Activated T-helper 1 cell treated with anti-CD3 and anti-CD28 coated beads, Interleukin-12 subunit alpha, Interleukin-12 subunit beta, Interleukin-2, Interleukin-4 antibody, amounts not matched to agents 30 ng/mL and 10 ng/mL and 1 ng/mL, durations not matched to agents 14 hours and 24 hours and 36 hours (primary cell): ENCODE results near the gene SETMAR. TPM values are rescaled to one million over a fixed set of nuclear protein-coding genes. Genes with fewer than 3 reads are reported as not detected.
A peak's percentile ranks its signal among the peaks of the same experiment; 100 is the strongest.

ENCODE experiments used
- DNase-seq: peaks from one replicate; pipeline ENCODE4 v3.0.0; 2021; ENCODE audit warnings: low spot score
- H3K27ac Mint-ChIP-seq: one replicate; pipeline ENCODE4 v1.8.0; 2021; ENCODE audit warnings: mild to moderate bottlenecking, mixed read lengths
- H3K27me3 Mint-ChIP-seq: one replicate; pipeline ENCODE4 v1.8.0; 2022; ENCODE audit warnings: mild to moderate bottlenecking, moderate library complexity, mixed read lengths; ENCODE audit not compliant: insufficient read depth
- H3K36me3 Mint-ChIP-seq: one replicate; pipeline ENCODE4 v1.8.0; 2021; ENCODE audit warnings: low read depth, mixed read lengths
- H3K4me1 Mint-ChIP-seq: one replicate; pipeline ENCODE4 v1.8.0; 2021; ENCODE audit warnings: low read depth, mixed read lengths
- H3K4me3 Mint-ChIP-seq: one replicate; pipeline ENCODE4 v1.8.0; 2021; ENCODE audit warnings: mild to moderate bottlenecking, moderate library complexity, mixed read lengths
- H3K9me3 Mint-ChIP-seq: one replicate; pipeline ENCODE4 v1.8.0; 2021; ENCODE audit warnings: mixed read lengths
- intact Hi-C: fragments of 100-400 bp; cut with micrococcal nuclease; formaldehyde crosslinking; loops from one replicate; pipeline ENCODE4 v1.15.1; 2024
- total RNA-seq: library from RNA; stranded (reverse); gene quantifications from 2 replicates; pipeline ENCODE4 v1.2.3, GENCODE V29; 2022

Gene SETMAR
- total RNA-seq, 1 donor from 2014 or later = 18.7 TPM

DNA sequence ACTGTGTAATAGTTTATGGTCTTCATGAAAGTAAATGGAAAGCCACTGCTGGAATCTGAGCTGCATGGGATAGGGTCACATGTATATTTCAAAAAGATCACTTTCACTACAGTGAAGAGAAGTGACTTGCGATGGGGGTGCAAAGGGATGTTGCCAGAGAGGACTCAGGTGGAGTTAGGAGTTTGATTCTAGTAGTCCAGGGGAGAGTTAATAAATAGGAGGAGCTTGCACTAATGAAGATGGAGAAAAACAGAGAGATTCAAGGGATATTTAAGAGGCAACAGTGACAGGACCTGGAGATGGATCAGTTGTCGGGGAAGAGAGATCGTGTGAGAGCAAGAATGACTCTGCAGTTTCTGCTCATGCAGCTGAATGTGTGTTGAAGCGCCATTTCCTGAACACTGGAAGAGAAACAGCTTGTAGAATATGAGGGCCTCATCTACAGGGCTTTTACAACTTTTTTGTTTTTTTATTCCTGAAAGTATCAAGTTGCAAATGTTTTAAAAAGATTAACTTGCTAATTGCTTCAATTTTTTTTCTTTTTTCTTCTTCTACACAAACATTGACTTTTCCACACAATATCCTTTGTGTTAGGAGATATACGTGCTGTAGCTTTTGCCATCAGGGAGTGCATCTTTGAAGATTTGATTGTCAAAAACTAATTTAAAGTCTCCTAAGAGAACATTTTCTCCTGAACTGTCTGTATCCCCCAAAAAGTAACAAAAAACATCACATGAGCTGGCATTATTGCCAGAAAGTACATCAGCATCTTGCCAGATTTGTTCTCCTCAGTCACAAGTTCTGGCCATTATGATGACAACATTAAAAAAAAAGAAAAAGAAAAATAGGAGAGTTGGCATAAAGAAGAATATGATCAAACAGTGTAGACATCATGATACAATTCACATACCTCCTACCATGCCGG, 37.5 kb downstream of the SETMAR start:
- no peak overlapping the region for H3K4me3 Mint-ChIP-seq
- DNase-seq = no peak
- no peak overlapping the region for H3K27ac Mint-ChIP-seq
- peaks cover 2% of the 10 kb centered on the region for H3K27me3 Mint-ChIP-seq
- peaks cover 7% of the 10 kb centered on the region for H3K4me1 Mint-ChIP-seq
- no peaks in the 10 kb centered on the region for H3K9me3 Mint-ChIP-seq
- intact Hi-C loops = no loop called here
- no peaks in the 10 kb centered on the region for H3K36me3 Mint-ChIP-seq

DNA sequence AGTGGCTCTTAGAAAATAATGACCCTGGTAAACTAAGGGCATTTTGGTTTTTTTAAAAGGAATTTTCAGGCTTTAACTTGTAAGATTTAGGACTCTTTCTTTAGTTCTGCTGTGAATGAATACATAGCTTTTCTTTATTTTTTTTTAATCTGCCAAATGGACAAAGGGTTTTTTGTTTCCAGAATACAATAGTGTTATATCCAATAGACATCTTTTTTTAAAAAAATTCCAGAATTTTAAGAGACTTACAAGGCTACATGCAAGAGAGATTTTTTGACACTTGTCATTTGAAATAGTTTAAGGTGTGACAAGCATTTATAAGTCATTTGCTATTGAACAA, 38.1 kb downstream of the SETMAR start:
- Mint-ChIP-seq H3K27me3 (peaks cover 2% of the 10 kb centered on the region), H3K4me1 (peaks cover 7% of the 10 kb centered on the region), H3K4me3 (no peak overlapping the region), H3K27ac (no peak overlapping the region), H3K9me3 (no peaks in the 10 kb centered on the region), H3K36me3 (no peaks in the 10 kb centered on the region)
- no peak for DNase-seq
- intact Hi-C loops = no loop called here

DNA sequence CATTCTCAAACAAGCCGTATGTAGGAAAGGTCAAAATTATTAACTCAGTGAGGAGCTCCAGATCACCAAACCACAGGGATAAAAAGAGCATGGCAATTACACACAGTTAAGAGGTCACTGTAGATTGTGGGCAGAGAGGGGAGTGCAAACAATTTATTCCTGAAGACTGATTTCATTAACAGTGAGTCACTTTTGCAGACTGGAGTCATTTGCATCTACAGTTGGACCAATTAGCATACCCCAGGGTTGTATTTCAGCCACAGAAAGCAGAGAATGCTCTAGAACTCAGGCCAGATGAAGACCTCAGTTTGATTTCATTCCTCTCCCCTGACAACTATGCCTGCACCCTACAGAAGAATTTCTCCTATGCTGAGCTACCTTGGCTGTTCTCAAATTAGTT, 40.1 kb downstream of the SETMAR start:
- no peaks in the 10 kb centered on the region for H3K9me3 Mint-ChIP-seq
- peaks cover 7% of the 10 kb centered on the region for H3K4me1 Mint-ChIP-seq
- H3K27me3 Mint-ChIP-seq = peaks cover 4% of the 10 kb centered on the region
- intact Hi-C loops = no loop called here
- H3K36me3 Mint-ChIP-seq = no peaks in the 10 kb centered on the region
- no peak for DNase-seq
- H3K27ac Mint-ChIP-seq = no peak overlapping the region
- no peak overlapping the region for H3K4me3 Mint-ChIP-seq

DNA sequence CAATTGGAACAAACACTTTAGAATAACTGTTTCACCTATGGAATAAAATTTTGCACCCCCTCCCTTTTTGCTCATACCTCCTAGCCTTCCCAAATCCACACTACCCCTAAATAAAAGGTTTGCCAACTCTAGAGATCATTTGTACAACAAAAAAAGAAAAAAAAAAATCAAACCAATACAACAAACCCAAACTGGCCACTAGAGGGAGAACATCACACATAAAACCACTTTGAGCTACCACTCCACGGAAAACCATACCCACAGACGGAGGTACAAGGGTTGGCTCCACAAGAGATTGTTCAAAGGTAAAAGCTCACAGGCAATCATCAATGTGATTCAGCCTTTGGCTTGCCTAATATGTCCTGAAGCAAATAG, 47.6 kb downstream of the SETMAR start:
- DNase-seq = peak; percentile 37
- intact Hi-C loops = loop anchor here (1.0 to 5.0 kb wide), 12 partner anchors 37 to 707 kb away; partner anchors contain the start of genes ITPR1, SETMAR and SUMF1
- Mint-ChIP-seq H3K27me3 (peaks cover 4% of the 10 kb centered on the region), H3K27ac (peak overlapping the region; percentile 31), H3K9me3 (no peaks in the 10 kb centered on the region), H3K4me3 (peak overlapping the region; percentile 9), H3K4me1 (peaks cover 20% of the 10 kb centered on the region), H3K36me3 (no peaks in the 10 kb centered on the region)

DNA sequence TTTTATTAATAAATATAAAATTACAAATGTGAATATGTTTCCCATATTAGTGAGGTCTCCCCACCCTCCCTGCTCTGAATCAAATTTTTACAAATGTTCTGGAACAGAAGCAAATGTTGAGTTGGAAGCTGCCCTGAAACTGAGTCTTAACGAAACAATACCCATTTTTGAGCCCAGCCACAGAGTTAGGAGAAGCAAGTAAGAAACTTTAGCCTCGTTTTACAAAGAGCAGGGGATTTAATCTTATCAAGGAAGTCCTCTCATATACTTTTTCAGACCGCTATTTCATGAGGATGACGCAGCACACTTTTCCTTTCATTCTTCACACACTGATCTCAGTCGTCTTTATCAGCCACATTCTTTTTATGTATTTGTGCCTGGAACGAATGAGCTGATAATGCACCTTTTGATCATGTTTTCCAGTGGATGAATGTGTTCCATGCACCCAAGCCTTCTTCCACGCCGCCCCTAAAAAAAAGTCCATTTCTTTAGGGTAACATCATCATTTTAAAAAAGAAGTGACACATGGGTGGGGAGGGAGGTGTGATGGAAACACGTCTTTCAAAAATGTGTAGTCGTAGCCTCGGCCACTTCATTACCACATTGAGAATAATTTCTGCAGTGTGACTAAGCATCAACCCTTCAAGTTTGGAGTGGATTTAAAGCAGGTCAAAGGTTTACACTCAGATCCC, 48.1 kb downstream of the SETMAR start:
- Mint-ChIP-seq H3K4me3 (peak overlapping the region; percentile 64), H3K4me1 (peaks cover 20% of the 10 kb centered on the region), H3K27ac (peak overlapping the region; percentile 85), H3K27me3 (peaks cover 4% of the 10 kb centered on the region), H3K36me3 (no peaks in the 10 kb centered on the region), H3K9me3 (no peaks in the 10 kb centered on the region)
- intact Hi-C loops = loop anchor here (1.0 to 5.0 kb wide), 11 partner anchors 36 to 706 kb away; partner anchors contain the start of genes ITPR1, SETMAR and SUMF1
- DNase-seq = no peak

DNA sequence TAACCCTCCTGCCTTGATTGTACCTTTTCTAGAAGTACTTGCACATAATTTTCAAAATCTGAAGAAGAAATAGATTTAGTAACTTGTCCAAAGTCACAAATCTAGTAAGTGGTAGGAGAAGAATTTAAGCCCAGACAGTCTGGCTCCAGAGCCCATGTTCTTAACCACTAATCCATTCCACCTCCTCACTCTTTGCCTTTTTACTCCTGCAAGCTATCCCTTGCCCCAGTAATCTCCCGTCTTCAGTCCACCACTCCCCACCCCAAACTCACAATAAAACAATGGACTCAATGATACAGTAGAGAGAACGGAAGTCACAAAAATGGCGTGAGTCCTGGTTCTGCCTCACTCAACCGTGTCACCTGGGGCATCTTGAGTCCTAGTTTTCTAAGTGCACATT, 48.7 kb downstream of the SETMAR start:
- peaks cover 20% of the 10 kb centered on the region for H3K4me1 Mint-ChIP-seq
- peak overlapping the region; percentile 64 for H3K4me3 Mint-ChIP-seq
- peak overlapping the region; percentile 85 for H3K27ac Mint-ChIP-seq
- intact Hi-C loops = loop anchor here (1.0 to 5.0 kb wide), 11 partner anchors 35 to 705 kb away; partner anchors contain the start of genes ITPR1, SETMAR and SUMF1
- no peak for DNase-seq
- no peaks in the 10 kb centered on the region for H3K9me3 Mint-ChIP-seq
- peaks cover 4% of the 10 kb centered on the region for H3K27me3 Mint-ChIP-seq
- H3K36me3 Mint-ChIP-seq = no peaks in the 10 kb centered on the region

DNA sequence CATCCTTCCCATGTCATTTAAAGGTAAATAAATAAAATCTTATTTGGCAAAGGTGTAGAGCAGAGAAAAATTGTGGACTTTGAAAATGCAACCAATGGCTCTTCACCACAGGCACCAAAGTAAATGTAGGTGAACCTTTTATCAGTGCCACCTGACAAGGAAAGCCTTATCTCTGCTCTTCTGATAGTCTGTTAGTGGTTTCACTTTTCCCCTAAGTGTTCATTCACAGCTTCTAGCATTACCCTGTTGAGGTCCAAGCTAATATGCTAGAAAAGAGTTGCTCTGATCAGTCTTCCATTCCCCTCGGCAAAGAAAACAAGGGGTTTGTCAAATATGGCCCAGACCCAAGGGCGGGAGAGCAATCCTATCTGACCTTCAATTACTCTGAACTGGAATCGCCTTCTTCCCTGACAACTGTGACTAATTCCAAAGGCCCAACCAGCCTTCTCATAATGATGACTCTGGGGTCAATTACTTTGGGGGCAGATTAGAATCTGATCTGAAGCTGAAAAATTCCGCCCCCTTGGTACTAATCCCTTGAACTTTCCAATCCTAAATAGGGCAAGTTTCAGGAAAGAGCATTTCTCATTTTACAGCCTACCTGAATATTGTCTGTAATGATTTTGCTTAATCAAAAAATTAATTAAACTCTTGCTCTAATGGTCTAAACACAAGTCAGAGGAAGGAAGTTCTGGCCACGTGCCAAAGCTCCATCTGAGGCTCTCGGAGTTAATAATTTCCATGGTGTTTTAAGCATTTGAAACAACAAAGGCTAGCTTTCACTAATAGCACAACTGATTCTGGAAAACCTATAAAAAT, 52.4 kb downstream of the SETMAR start:
- DNase-seq = no peak
- Mint-ChIP-seq H3K4me3 (no peak overlapping the region), H3K4me1 (peaks cover 18% of the 10 kb centered on the region), H3K36me3 (no peaks in the 10 kb centered on the region), H3K27me3 (no peaks in the 10 kb centered on the region), H3K27ac (peak overlapping the region; percentile 10), H3K9me3 (no peaks in the 10 kb centered on the region)
- intact Hi-C loops = no loop called here

DNA sequence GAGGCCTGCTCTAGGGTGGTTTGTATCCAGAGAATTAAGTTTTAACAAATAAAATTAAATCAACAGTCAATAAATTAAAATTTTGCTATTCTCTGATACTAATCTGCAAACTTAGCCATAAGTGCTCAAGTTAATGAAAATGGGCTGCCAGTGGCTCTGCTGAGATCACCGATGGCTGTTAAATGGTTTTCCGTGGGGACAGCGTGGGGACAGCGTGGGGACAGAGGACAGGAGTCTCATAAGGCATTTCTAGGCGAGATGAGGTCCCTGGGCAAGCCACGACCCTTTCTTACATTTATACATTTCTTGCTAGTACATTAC, 53.0 kb downstream of the SETMAR start:
- H3K4me3 Mint-ChIP-seq = no peak overlapping the region
- intact Hi-C loops = no loop called here
- H3K27me3 Mint-ChIP-seq = no peaks in the 10 kb centered on the region
- no peak overlapping the region for H3K27ac Mint-ChIP-seq
- H3K36me3 Mint-ChIP-seq = no peaks in the 10 kb centered on the region
- H3K4me1 Mint-ChIP-seq = peaks cover 12% of the 10 kb centered on the region
- DNase-seq = no peak
- no peaks in the 10 kb centered on the region for H3K9me3 Mint-ChIP-seq

DNA sequence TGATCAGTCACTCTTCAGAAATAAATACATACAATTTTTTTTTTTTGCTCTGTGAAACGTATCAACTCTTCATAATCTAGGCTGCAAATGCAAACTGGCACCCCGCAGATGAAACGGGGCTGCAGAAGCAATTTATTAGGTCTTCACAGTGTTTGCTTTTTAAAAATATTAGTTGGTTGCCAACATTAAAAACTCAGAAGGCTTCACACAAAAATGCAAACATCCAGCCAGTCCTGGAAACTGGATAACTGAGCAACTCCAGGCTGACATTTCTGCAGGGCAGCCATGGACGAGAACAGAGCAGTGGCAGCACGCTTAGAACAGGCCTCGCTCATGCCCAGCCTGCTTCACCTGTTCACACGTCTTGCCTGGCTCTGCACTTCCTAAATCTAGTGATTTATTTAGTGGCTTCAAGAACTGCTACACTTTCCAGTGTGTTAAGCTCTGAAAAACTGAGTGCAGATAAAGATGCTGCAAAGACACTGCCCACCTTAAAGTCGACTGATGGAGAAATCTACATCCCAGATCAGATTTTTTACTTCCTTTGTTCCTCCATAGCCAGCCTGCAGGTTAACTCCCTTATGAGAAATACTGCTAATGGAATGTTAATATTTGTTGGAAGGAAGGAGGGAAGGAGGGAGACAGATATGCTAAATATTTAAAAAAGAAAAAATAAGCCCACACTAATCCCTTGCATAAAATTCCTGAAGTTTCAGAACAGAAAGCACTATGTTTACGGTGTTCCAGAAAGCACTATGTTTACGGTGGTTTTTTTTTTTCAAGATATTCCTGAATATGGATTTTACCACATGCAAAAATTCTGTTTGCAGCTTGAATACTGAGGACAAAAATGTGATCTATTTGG, 53.6 kb downstream of the SETMAR start:
- no peak for DNase-seq
- intact Hi-C loops = no loop called here
- no peak overlapping the region for H3K4me3 Mint-ChIP-seq
- H3K9me3 Mint-ChIP-seq = no peaks in the 10 kb centered on the region
- no peaks in the 10 kb centered on the region for H3K36me3 Mint-ChIP-seq
- H3K27ac Mint-ChIP-seq = no peak overlapping the region
- H3K27me3 Mint-ChIP-seq = no peaks in the 10 kb centered on the region
- H3K4me1 Mint-ChIP-seq = peaks cover 6% of the 10 kb centered on the region

DNA sequence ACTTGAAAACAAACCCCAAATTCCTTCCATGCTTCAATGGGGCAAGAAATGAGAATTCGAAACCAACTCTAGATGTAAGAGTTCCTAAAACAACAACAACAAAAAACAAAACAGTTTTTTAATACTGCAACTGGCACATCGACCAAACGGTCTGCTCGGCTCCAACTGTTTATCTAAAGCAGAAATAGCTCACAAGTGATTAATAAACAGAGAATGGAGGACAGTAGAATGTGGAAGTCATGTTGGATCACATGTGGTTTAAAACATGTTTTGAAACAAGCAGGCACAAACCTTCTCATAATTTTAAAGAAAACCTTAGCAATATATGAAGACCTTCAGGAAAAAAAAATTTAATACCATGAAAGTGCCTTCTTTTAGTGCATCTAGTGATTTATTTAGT, 55.1 kb downstream of the SETMAR start:
- DNase-seq = no peak
- no peak overlapping the region for H3K27ac Mint-ChIP-seq
- no peak overlapping the region for H3K4me3 Mint-ChIP-seq
- no peaks in the 10 kb centered on the region for H3K36me3 Mint-ChIP-seq
- H3K4me1 Mint-ChIP-seq = no peaks in the 10 kb centered on the region
- H3K9me3 Mint-ChIP-seq = no peaks in the 10 kb centered on the region
- intact Hi-C loops = no loop called here
- H3K27me3 Mint-ChIP-seq = no peaks in the 10 kb centered on the region

DNA sequence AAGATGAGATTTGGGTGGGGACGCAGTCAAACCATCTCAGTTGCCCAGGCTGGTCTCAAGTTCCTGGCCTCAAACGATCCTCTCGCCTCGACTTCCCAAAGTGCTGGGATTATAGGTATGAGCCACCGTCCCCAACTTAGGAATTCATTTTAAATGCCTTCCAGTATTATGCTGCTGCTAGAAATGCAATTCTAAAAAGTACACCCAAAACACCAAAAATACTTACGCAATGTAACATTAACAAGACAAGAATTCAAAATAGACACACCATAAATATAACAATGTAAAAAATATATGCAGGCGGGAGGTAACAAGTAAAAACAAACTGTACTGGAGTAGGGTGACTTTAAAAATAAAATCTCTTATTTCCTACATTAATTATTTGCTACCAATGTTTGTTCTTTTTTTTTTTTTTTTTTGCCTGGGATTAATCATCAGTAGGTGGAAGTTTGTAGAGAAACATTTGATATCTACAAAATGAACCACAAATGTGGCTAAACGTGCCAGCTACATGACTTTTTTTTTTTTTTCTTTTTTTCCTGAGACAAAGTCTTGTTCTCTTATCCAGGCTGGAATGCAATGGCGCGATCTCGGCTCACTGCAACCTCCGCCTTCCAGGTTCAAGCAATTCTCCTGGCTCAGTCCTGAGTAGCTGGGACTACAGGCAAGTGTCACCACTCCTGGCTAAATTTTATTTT, 56.8 kb downstream of the SETMAR start:
- Mint-ChIP-seq H3K4me1 (no peaks in the 10 kb centered on the region), H3K27me3 (no peaks in the 10 kb centered on the region), H3K27ac (no peak overlapping the region), H3K9me3 (no peaks in the 10 kb centered on the region), H3K36me3 (no peaks in the 10 kb centered on the region), H3K4me3 (no peak overlapping the region)
- no peak for DNase-seq
- intact Hi-C loops = no loop called here

DNA sequence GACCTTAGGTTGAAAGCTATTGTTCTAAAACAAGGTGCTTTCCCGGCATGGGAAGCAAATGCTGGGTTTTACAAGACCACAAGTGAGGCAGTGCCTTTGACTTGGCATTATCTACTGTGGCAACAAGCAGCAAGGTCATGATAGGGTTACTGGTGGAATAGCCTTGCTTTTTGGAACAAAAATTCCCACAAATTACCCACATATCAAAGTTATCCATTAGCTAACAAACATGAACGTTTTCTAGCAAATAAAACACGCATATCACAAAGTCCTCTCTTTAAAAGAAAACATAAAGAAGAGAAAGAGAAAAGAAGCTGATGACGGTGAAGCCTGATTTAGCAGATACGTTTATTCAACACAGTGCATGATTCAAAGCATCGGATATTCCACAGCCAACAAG, 57.6 kb downstream of the SETMAR start:
- H3K36me3 Mint-ChIP-seq = no peaks in the 10 kb centered on the region
- H3K4me3 Mint-ChIP-seq = no peak overlapping the region
- H3K27ac Mint-ChIP-seq = no peak overlapping the region
- no peaks in the 10 kb centered on the region for H3K27me3 Mint-ChIP-seq
- intact Hi-C loops = no loop called here
- no peaks in the 10 kb centered on the region for H3K9me3 Mint-ChIP-seq
- no peak for DNase-seq
- H3K4me1 Mint-ChIP-seq = no peaks in the 10 kb centered on the region
